Stimulated activated naive CD8-positive, alpha-beta T cell treated with anti-CD3 and anti-CD28 coated beads, Interleukin-15, Interleukin-2, amounts not matched to agents 100 U/mL and 50 U/mL, for 24 hours (primary cell): ENCODE measurements around the gene DCUN1D4.

Source experiments
- ATAC-seq: fragments of 150-1000 bp; cut with Tn5 transposase; one replicate; pipeline ENCODE4 v1.10.0; 2021
- DNase-seq: peaks from one replicate; pipeline ENCODE4 v3.0.0; 2021

DCUN1D4 gene

GRCh38 chr4:51842554-51843308 lies at the start of gene DCUN1D4:
DCUN1D4 (plus strand) TSS chr4:51843153; CDS start chr4:51843243, 90 bp downstream.
- ATAC-seq (peak; percentile 93), DNase-seq (peak; percentile 99)

- ATAC-seq (no peak), DNase-seq (no peak)
Measured at GRCh38 chr4:51820443-51821234, 22.3 kb upstream of the DCUN1D4 start.

GRCh38 chr4:51825341-51825740 lies 17.6 kb upstream of the DCUN1D4 start:
- DNase-seq = no peak
- ATAC-seq = no peak

- no peak for DNase-seq
- no peak for ATAC-seq
Measured at GRCh38 chr4:51830156-51830720, 12.7 kb upstream of the DCUN1D4 start.

- DNase-seq = peak; percentile 61
- peak; percentile 71 for ATAC-seq
Measured at GRCh38 chr4:51831133-51831532, 11.8 kb upstream of the DCUN1D4 start.

GRCh38 chr4:51833236-51833635 lies 9.7 kb upstream of the DCUN1D4 start:
- no peak for ATAC-seq
- no peak for DNase-seq

- DNase-seq (no peak), ATAC-seq (no peak)
Measured at GRCh38 chr4:51835079-51835478, 7.9 kb upstream of the DCUN1D4 start.

GRCh38 chr4:51835855-51836254 lies 7.1 kb upstream of the DCUN1D4 start:
- DNase-seq (no peak), ATAC-seq (no peak)

GRCh38 chr4:51836549-51836948 lies 6.4 kb upstream of the DCUN1D4 start:
- DNase-seq (no peak), ATAC-seq (peak; percentile 63)

- DNase-seq (no peak), ATAC-seq (no peak)
Measured at GRCh38 chr4:51840781-51841180, 2.2 kb upstream of the DCUN1D4 start.

- no peak for ATAC-seq
- peak; percentile 9 for DNase-seq
Measured at GRCh38 chr4:51842167-51842553, 793 bp upstream of the DCUN1D4 start.

- peak; percentile 64 for DNase-seq
- ATAC-seq = peak; percentile 16
Measured at GRCh38 chr4:51843309-51844152, 578 bp downstream of the DCUN1D4 start.

- ATAC-seq (peak; percentile 53), DNase-seq (peak; percentile 87)
Measured at GRCh38 chr4:51844153-51845054, 1.5 kb downstream of the DCUN1D4 start.

- ATAC-seq (no peak), DNase-seq (no peak)
Measured at GRCh38 chr4:51845055-51845426, 2.1 kb downstream of the DCUN1D4 start.

GRCh38 chr4:51845711-51846110 lies 2.8 kb downstream of the DCUN1D4 start:
- no peak for ATAC-seq
- no peak for DNase-seq

- ATAC-seq (no peak), DNase-seq (no peak)
Measured at GRCh38 chr4:51849430-51849829, 6.5 kb downstream of the DCUN1D4 start.

GRCh38 chr4:51850294-51850693 lies 7.3 kb downstream of the DCUN1D4 start:
- ATAC-seq (no peak), DNase-seq (no peak)

- peak; percentile 12 for ATAC-seq
Measured at GRCh38 chr4:51851090-51851936, 8.4 kb downstream of the DCUN1D4 start.

GRCh38 chr4:51851937-51852290 lies 9.0 kb downstream of the DCUN1D4 start:
- no peak for DNase-seq
- ATAC-seq = no peak

More at GRCh38 chr4:51851090-51851936, 8.4 kb downstream of the DCUN1D4 start:
- no peak for DNase-seq

GRCh38 chr4:51853027-51853682 lies 10.2 kb downstream of the DCUN1D4 start:
- no peak for DNase-seq
- ATAC-seq = no peak
